H1 (cell line): ENCODE results near the gene SLTM. TPM values are rescaled to one million over a fixed set of nuclear protein-coding genes. Genes with fewer than 3 reads are reported as not detected.

Experiments
- CTCF ChIA-PET: fragments of 300-600 bp; sonication (Branson Sonifier 250); formaldehyde crosslinking; loops from one replicate; lab custom pipeline; 2021; ENCODE audit not compliant: partially characterized antibody; lab: Charles Lee
- POLR2A ChIA-PET: fragments of 300-600 bp; sonication (Branson Sonifier 250); formaldehyde crosslinking; loops from one replicate; lab custom pipeline; 2021; ENCODE audit warnings: inconsistent platforms; ENCODE audit not compliant: partially characterized antibody; lab: Charles Lee
- DNase-seq, 2 experiments: peaks; one replicate each; pipeline versions ENCODE4 v3.0.0 to v3.0.0-alpha.2; 2010 to 2022; ENCODE audit warnings: low spot score in 2 of 2, low read depth in 1 of 2, mixed read lengths in 1 of 2
- FAIRE-seq: peaks from 2 replicates; lab custom pipeline; 2011; peaks lifted over from hg19 to GRCh38; lab: Jason Lieb, UNC
- H2AFZ ChIP-seq: 2 replicates; pipeline ENCODE4 v1.8.1; 2012; ENCODE audit warnings: low read length, inconsistent platforms
- H2AK5ac ChIP-seq: 2 replicates; pipeline ENCODE4 v1.6.1; 2013; ENCODE audit warnings: low read depth, low read length
- H2BK120ac ChIP-seq: replicated peaks from 2 replicates; pipeline ENCODE3; 2013; ENCODE audit warnings: low read depth, low read length, inconsistent platforms
- H2BK12ac ChIP-seq: 2 replicates; pipeline ENCODE4 v1.6.1; 2013; ENCODE audit warnings: low read depth, low read length
- H2BK15ac ChIP-seq: 2 replicates; pipeline ENCODE4 v1.6.1; 2013; ENCODE audit warnings: low read length
- H2BK20ac ChIP-seq: 2 replicates; pipeline ENCODE4 v1.6.1; 2013; ENCODE audit warnings: low read length
- H2BK5ac ChIP-seq: 2 replicates; pipeline ENCODE4 v1.6.1; 2013; ENCODE audit warnings: low read depth, low read length
- H3K14ac ChIP-seq: 2 replicates; pipeline ENCODE4 v1.6.1; 2013; ENCODE audit warnings: inconsistent platforms; ENCODE audit not compliant: insufficient read length
- H3K18ac ChIP-seq: 2 replicates; pipeline ENCODE4 v1.6.1; 2013; ENCODE audit warnings: low read length; ENCODE audit errors: extremely low read depth
- H3K23ac ChIP-seq: 2 replicates; pipeline ENCODE4 v1.6.1; 2013; ENCODE audit warnings: inconsistent platforms; ENCODE audit not compliant: insufficient read length
- H3K23me2 ChIP-seq: 2 replicates; pipeline ENCODE4 v1.6.1; 2013; ENCODE audit warnings: low read depth, low read length
- H3K27ac ChIP-seq: 2 replicates; pipeline ENCODE4 v1.6.1; 2011; ENCODE audit warnings: low read depth, low read length, inconsistent platforms
- H3K27me3 ChIP-seq, 4 experiments: replicated peaks in 1 of 4; 1 replicate in 1 of 4; 2 replicates in 3 of 4; pipeline versions ENCODE4 v1.6.1 to v1.8.1; 2011 to 2013; ENCODE audit warnings: low read length in 3 of 4, mild to moderate bottlenecking in 3 of 4, inconsistent platforms in 2 of 4, mixed read lengths in 2 of 4, moderate library complexity in 1 of 4; ENCODE audit not compliant: control insufficient read depth in 3 of 4, insufficient read depth in 3 of 4; ENCODE audit errors: extremely low read depth in 1 of 4
- H3K36me3 ChIP-seq, 4 experiments: 2 replicates each; pipeline versions ENCODE4 v1.6.1 to v1.8.1; 2011 to 2013; ENCODE audit warnings: mild to moderate bottlenecking in 4 of 4, low read length in 3 of 4, moderate library complexity in 2 of 4, control low read depth in 1 of 4, inconsistent platforms in 1 of 4; ENCODE audit not compliant: insufficient read depth in 4 of 4, control insufficient read depth in 2 of 4
- H3K4ac ChIP-seq: replicated peaks from 2 replicates; pipeline ENCODE3; 2013; ENCODE audit warnings: low read length, low read depth, mixed read lengths, inconsistent platforms; ENCODE audit not compliant: insufficient read length
- H3K4me1 ChIP-seq, 4 experiments: replicated peaks in 1 of 4; 1 replicate in 1 of 4; 2 replicates in 3 of 4; pipeline versions ENCODE4 v1.6.1 to v1.8.1; 2011 to 2013; ENCODE audit warnings: low read length in 3 of 4, inconsistent platforms in 2 of 4, mixed read lengths in 1 of 4; ENCODE audit not compliant: insufficient read depth in 4 of 4, control insufficient read depth in 3 of 4
- H3K4me2 ChIP-seq, 2 experiments: 2 replicates each; pipeline versions ENCODE4 v1.6.1 to v1.8.1; 2011 to 2013; ENCODE audit warnings: low read depth in 2 of 2, low read length in 2 of 2, control low read depth in 1 of 2, inconsistent platforms in 1 of 2, mild to moderate bottlenecking in 1 of 2; ENCODE audit not compliant: insufficient read depth in 1 of 2
- H3K4me3 ChIP-seq, 4 experiments: fragments of 200-600, 300-600 bp in 1 of 4; sonication (generic), shearing (Covaris generic), sonication (Bioruptor Twin) in 1 of 4; 2 replicates each; pipeline versions ENCODE4 v1.5.1 to v1.8.1; 2011 to 2016; ENCODE audit warnings: low read length in 4 of 4, low read depth in 3 of 4, control low read depth in 2 of 4, inconsistent platforms in 2 of 4, mild to moderate bottlenecking in 2 of 4, mixed read lengths in 1 of 4, moderate library complexity in 1 of 4; ENCODE audit not compliant: insufficient read depth in 2 of 4; ENCODE audit errors: extremely low read depth in 1 of 4
- H3K56ac ChIP-seq: replicated peaks from 2 replicates; pipeline ENCODE3; 2013; ENCODE audit warnings: low read depth, mild to moderate bottlenecking, mixed read lengths, low read length, inconsistent platforms; ENCODE audit not compliant: insufficient read length
- H3K79me1 ChIP-seq: 2 replicates; pipeline ENCODE4 v1.6.1; 2013; ENCODE audit warnings: low read depth, low read length, control low read depth
- H3K79me2 ChIP-seq, 2 experiments: 2 replicates each; pipeline versions ENCODE4 v1.6.1 to v1.8.1; 2012 to 2013; ENCODE audit warnings: low read length in 2 of 2, mild to moderate bottlenecking in 2 of 2, inconsistent platforms in 1 of 2; ENCODE audit not compliant: insufficient read depth in 2 of 2, control insufficient read depth in 1 of 2
- H3K9ac ChIP-seq, 4 experiments: replicated peaks in 1 of 4; 1 replicate in 1 of 4; 2 replicates in 3 of 4; pipeline versions ENCODE4 v1.6.1 to v1.8.1; 2011 to 2013; ENCODE audit warnings: low read depth in 3 of 4, low read length in 3 of 4, control low read depth in 2 of 4, mild to moderate bottlenecking in 2 of 4, moderate library complexity in 2 of 4, inconsistent platforms in 1 of 4; ENCODE audit errors: extremely low read depth in 1 of 4
- H3K9me3 ChIP-seq, 2 experiments: 2 replicates each; pipeline versions ENCODE4 v1.6.1 to v1.8.1; 2012 to 2013; ENCODE audit warnings: mild to moderate bottlenecking in 2 of 2, moderate library complexity in 2 of 2, control low read depth in 1 of 2, inconsistent platforms in 1 of 2, low read depth in 1 of 2, low read length in 1 of 2, mixed read lengths in 1 of 2; ENCODE audit not compliant: insufficient read depth in 2 of 2
- H4K20me1 ChIP-seq, 2 experiments: replicated peaks in 1 of 2; 2 replicates each; pipeline versions ENCODE3 to v1.8.1; 2011 to 2013; ENCODE audit warnings: inconsistent platforms in 2 of 2, low read length in 2 of 2, mild to moderate bottlenecking in 1 of 2; ENCODE audit not compliant: insufficient read depth in 2 of 2, control insufficient read depth in 1 of 2
- H4K5ac ChIP-seq: 2 replicates; pipeline ENCODE4 v1.6.1; 2013; ENCODE audit warnings: low read length, low read depth, mixed read lengths, inconsistent platforms; ENCODE audit not compliant: insufficient read length
- H4K8ac ChIP-seq: 2 replicates; pipeline ENCODE4 v1.8.0; 2013; ENCODE audit warnings: mild to moderate bottlenecking, moderate library complexity, low read length, inconsistent platforms; ENCODE audit not compliant: insufficient read depth; ENCODE audit errors: extremely low read depth
- H4K91ac ChIP-seq: replicated peaks from 2 replicates; pipeline ENCODE3; 2013; ENCODE audit warnings: low read length, mixed read lengths, inconsistent platforms; ENCODE audit not compliant: insufficient read length
- BRCA1 ChIP-seq: IDR thresholded peaks from 2 replicates; pipeline ENCODE4 v1.6.1; 2012; ENCODE audit warnings: low read depth, low read length, improper control_type of control experiment
- CHD2 ChIP-seq: IDR thresholded peaks from 2 replicates; pipeline ENCODE4 v1.6.1; 2012; ENCODE audit warnings: low read length, improper control_type of control experiment
- MAFK ChIP-seq: IDR thresholded peaks from 2 replicates; pipeline ENCODE4 v1.6.1; 2012; ENCODE audit warnings: low read depth, mild to moderate bottlenecking, improper control_type of control experiment, low read length
- MAX ChIP-seq: IDR thresholded peaks from 2 replicates; pipeline ENCODE4 v1.6.1; 2012; ENCODE audit warnings: inconsistent platforms
- POU5F1 ChIP-seq: IDR thresholded peaks from 2 replicates; pipeline ENCODE4 v1.6.1; 2011; ENCODE audit warnings: low read depth, mild to moderate bottlenecking, low read length, moderate library complexity
- RBBP5 ChIP-seq: IDR thresholded peaks from 2 replicates; pipeline ENCODE4 v1.7.1; 2012; ENCODE audit warnings: low read depth, mild to moderate bottlenecking, inconsistent platforms, low read length, moderate library complexity, borderline replicate concordance
- SP1 ChIP-seq: IDR thresholded peaks from 2 replicates; pipeline ENCODE4 v1.6.1; 2011; ENCODE audit warnings: low read depth, low read length
- TAF1 ChIP-seq: IDR thresholded peaks from 2 replicates; pipeline ENCODE4 v1.6.1; 2011; ENCODE audit warnings: mild to moderate bottlenecking, low read depth, low read length
- USF2 ChIP-seq: IDR thresholded peaks from 2 replicates; pipeline ENCODE4 v1.6.1; 2011; ENCODE audit warnings: low read length, improper control_type of control experiment
- WGBS, 2 experiments: shearing (Covaris generic) in 1 of 2; methylation state at CpG; one replicate each; pipeline versions ENCODE4 v1.1.6 to v1.1.7; 2013 to 2015; ENCODE audit warnings: low lambda C conversion rate in 2 of 2, mixed read lengths in 2 of 2, inconsistent platforms in 1 of 2, low coverage in 1 of 2, missing lambda C conversion rate in 1 of 2; ENCODE audit not compliant: insufficient replicate concordance in 2 of 2, insufficient coverage in 1 of 2, insufficient read length in 1 of 2; ENCODE audit errors: extremely low coverage in 1 of 2, missing lambda C conversion rate in 1 of 2; 5-methylcytosine and 5-hydroxymethylcytosine counted together
- polyA plus RNA-seq, 7 experiments: library from polyadenylated mRNA; depleted of rRNA in 3 of 7; stranded (reverse) in 5 of 7; unstranded in 2 of 7; fragments of >200 nt in 5 of 7; fragments of 200-250 nt in 2 of 7; gene quantifications; 1 replicate in 5 of 7; 2 replicates in 1 of 7; 4 replicates in 1 of 7; pipeline versions ENCODE4 v1.2.1 to v1.2.3, GENCODE V29; 2011 to 2013; ENCODE audit warnings: missing spikeins in 2 of 7, mixed read lengths in 2 of 7
- total RNA-seq: library from RNA; stranded (reverse); fragmentation: NEBNext Ultra II Directional; extraction: Animal tissue kit (Norgen Biotek cat#: 25700); gene quantifications from 2 replicates; pipeline ENCODE4 v1.2.1, GENCODE V29; 2021

The SLTM gene
- total and polyA plus RNA-seq, 2 of the 8 experiments (the other 6 are each of a cell fraction or from before 2014, with no cell fraction given), result 30.8 to 149 TPM

GRCh38 chr15:58900631-58901030, 32.8 kb downstream of the SLTM start:
- Histone ChIP-seq H3K9me3 (no peaks in the 10 kb centered on the region), H3K14ac (no peak overlapping the region), H4K5ac (no peak overlapping the region), H3K79me1 (peaks cover 3% of the 10 kb centered on the region; the same call in 1 of the 2 replicates), H3K23me2 (no peaks in the 10 kb centered on the region), H3K4ac (no peak overlapping the region), H2BK12ac (no peak overlapping the region), H2BK15ac (no peak overlapping the region), H3K23ac (no peak overlapping the region), H2BK120ac (no peak overlapping the region), H3K4me3 (no peak overlapping the region), H4K8ac (no peak overlapping the region), H3K9ac (no peak overlapping the region), H3K27me3 (no peaks in the 10 kb centered on the region), H2AFZ (no peak overlapping the region), H3K4me1 (no peaks in the 10 kb centered on the region), H3K79me2 (peaks cover 0 to 29% of the 10 kb centered on the region in 2 experiments; a peak in 2 of 4 replicates), H3K27ac (no peak overlapping the region), H3K4me2 (no peak overlapping the region), H3K18ac (no peak overlapping the region), H2AK5ac (no peak overlapping the region), H4K91ac (no peak overlapping the region), H2BK5ac (no peak overlapping the region), H3K56ac (no peak overlapping the region), H4K20me1 (peaks cover 6 to 7% of the 10 kb centered on the region in 2 experiments), H3K36me3 (peaks cover 14 to 90% (median 37%) of the 10 kb centered on the region in 4 experiments), H2BK20ac (no peak overlapping the region)
- ChIA-PET CTCF (no interaction called here), POLR2A (interaction anchor here (0.8 to 1.8 kb wide), 4 partner anchors 8 to 16 kb away, joined by 3 to 12 read pairs (median 4); no protein-coding TSS in a partner anchor)
- no peak for DNase-seq
- FAIRE-seq, result no peak
- 87% methylated on average over 3 of the region's 3 CpGs; no CpG with 5 or more reads in 1 of the 2 experiments for WGBS, 2 experiments
- no peak for TF ChIP-seq TAF1
- TF ChIP-seq USF2, result no peak
- TF ChIP-seq MAX, result no peak
- TF ChIP-seq SP1, result no peak
- no peak for TF ChIP-seq POU5F1
- TF ChIP-seq RBBP5, result no peak
- no peak for TF ChIP-seq BRCA1
- TF ChIP-seq MAFK, result no peak
- no peak for TF ChIP-seq CHD2
